HepG2 (cell line): Measurements from ENCODE around the gene MYH9. TPM values are rescaled to one million over a fixed set of nuclear protein-coding genes. Genes with fewer than 3 reads are reported as not detected.

Source experiments
- FOXA3 ChIP-seq: IDR thresholded peaks from 2 replicates; pipeline ENCODE4 v1.6.1; 2016; ENCODE audit warnings: missing genetic modification reagents, missing compliant biosample characterization
- KIAA2018 ChIP-seq: sonication (generic); formaldehyde crosslinking; IDR thresholded peaks from 2 replicates; pipeline ENCODE4 v1.5.0; 2020; ENCODE audit warnings: mild to moderate bottlenecking, missing genetic modification reagents, borderline replicate concordance
- ZNF768 ChIP-seq: sonication (generic); formaldehyde crosslinking; IDR thresholded peaks from 2 replicates; pipeline ENCODE4 v1.4.0; 2020; ENCODE audit warnings: missing genetic modification reagents
- polyA plus RNA-seq, 8 experiments: library from polyadenylated mRNA; depleted of rRNA in 3 of 8; stranded (reverse) in 7 of 8; unstranded in 1 of 8; fragments of >200 nt; fragmentation: Illumina TruSeq in 4 of 8; extraction: Trizol in 4 of 8; gene quantifications; 2 replicates each; pipeline versions ENCODE4 v1.2.1 to v1.2.3, GENCODE V29; 2011 to 2016; ENCODE audit warnings: low read depth in 4 of 8, missing spikeins in 1 of 8, mixed read lengths in 1 of 8; ENCODE audit not compliant: insufficient read depth in 1 of 8
- total RNA-seq, 5 experiments: library from RNA; depleted of rRNA; stranded (reverse); fragments of >200 nt; fragmentation: Illumina TruSeq; extraction: Trizol; gene quantifications; 2 replicates each; pipeline ENCODE4 v1.2.3, GENCODE V29; 2016; ENCODE audit warnings: low read depth in 1 of 5
- TF ChIP-seq, protein P1 (sequence below): sonication (generic); formaldehyde crosslinking; IDR thresholded peaks from 2 replicates; pipeline ENCODE4 v1.5.0; 2020; ENCODE audit warnings: mild to moderate bottlenecking, missing genetic modification reagents, moderate library complexity

Gene MYH9
- total and polyA plus RNA-seq, 2 of the 13 experiments (the other 11 are each of a cell fraction or from before 2014, with no cell fraction given): 50.7 to 98.5 TPM

- TF ChIP-seq KIAA2018 (CRISPR knock-in tag) (no peak), FOXA3 (no peak), ZNF768 (CRISPR knock-in tag) (peak; percentile 83; the same call in 1 of the 2 replicates)
- TF ChIP-seq, protein P1, sequence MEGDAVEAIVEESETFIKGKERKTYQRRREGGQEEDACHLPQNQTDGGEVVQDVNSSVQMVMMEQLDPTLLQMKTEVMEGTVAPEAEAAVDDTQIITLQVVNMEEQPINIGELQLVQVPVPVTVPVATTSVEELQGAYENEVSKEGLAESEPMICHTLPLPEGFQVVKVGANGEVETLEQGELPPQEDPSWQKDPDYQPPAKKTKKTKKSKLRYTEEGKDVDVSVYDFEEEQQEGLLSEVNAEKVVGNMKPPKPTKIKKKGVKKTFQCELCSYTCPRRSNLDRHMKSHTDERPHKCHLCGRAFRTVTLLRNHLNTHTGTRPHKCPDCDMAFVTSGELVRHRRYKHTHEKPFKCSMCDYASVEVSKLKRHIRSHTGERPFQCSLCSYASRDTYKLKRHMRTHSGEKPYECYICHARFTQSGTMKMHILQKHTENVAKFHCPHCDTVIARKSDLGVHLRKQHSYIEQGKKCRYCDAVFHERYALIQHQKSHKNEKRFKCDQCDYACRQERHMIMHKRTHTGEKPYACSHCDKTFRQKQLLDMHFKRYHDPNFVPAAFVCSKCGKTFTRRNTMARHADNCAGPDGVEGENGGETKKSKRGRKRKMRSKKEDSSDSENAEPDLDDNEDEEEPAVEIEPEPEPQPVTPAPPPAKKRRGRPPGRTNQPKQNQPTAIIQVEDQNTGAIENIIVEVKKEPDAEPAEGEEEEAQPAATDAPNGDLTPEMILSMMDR (CRISPR knock-in tag): peak; percentile 48
These were observed 18.1 kb upstream of the MYH9 start (continued) for GRCh38 chr22:36405671-36406538.
